Endothelial cell of umbilical vein (primary cell): ENCODE results near the gene ARID1B. TPM values are rescaled to one million over a fixed set of nuclear protein-coding genes. Genes with fewer than 3 reads are reported as not detected.

ENCODE experiments used
- BruUV-seq: library from RNA; stranded (reverse); fragments of 400-500 nt; replicated peaks from 2 replicates; lab custom pipeline; 2021; lab: Mats Ljungman, UMichigan
- CTCF ChIA-PET: fragments of 300-600, 350-600 bp; sonication (Branson Sonifier 250); formaldehyde crosslinking; loops from one replicate; lab custom pipeline; 2021; ENCODE audit warnings: antibody characterized with exemption, inconsistent platforms; lab: Charles Lee
- POLR2A ChIA-PET: fragments of 300-600, 350-600 bp; sonication (Branson Sonifier 250); formaldehyde crosslinking; loops from one replicate; lab custom pipeline; 2021; ENCODE audit warnings: antibody characterized with exemption, inconsistent platforms; lab: Charles Lee
- DNase-seq: peaks from one replicate; pipeline ENCODE4 v3.0.0-alpha.2; 2011; ENCODE audit warnings: low read depth, low spot score
- FAIRE-seq: peaks from 2 replicates; lab custom pipeline; 2011; peaks lifted over from hg19 to GRCh38; lab: Jason Lieb, UNC
- H2AFZ ChIP-seq: 2 replicates; pipeline ENCODE4 v1.6.0; 2012; ENCODE audit warnings: low read depth, low read length, control low read depth, inconsistent platforms
- H3K27ac ChIP-seq: 2 replicates; pipeline ENCODE4 v1.5.1; 2011; ENCODE audit warnings: low read depth, mild to moderate bottlenecking, control low read depth, low read length, moderate library complexity; ENCODE audit not compliant: insufficient read depth
- H3K27me3 ChIP-seq, 2 experiments: 2 replicates each; pipeline versions ENCODE4 v1.6.0 to v1.6.1; 2011; ENCODE audit warnings: low read length in 2 of 2, mixed read lengths in 1 of 2; ENCODE audit not compliant: control insufficient read depth in 2 of 2, insufficient read depth in 2 of 2
- H3K36me3 ChIP-seq, 2 experiments: 2 replicates in 1 of 2; 3 replicates in 1 of 2; pipeline ENCODE4 v1.5.1; 2011; ENCODE audit warnings: low read length in 2 of 2, mild to moderate bottlenecking in 1 of 2, moderate library complexity in 1 of 2; ENCODE audit not compliant: control insufficient read depth in 2 of 2, insufficient read depth in 2 of 2; ENCODE audit errors: extremely low read depth in 1 of 2
- H3K4me1 ChIP-seq: 3 replicates; pipeline ENCODE4 v1.5.1; 2011; ENCODE audit warnings: mild to moderate bottlenecking, low read length; ENCODE audit not compliant: control insufficient read depth, insufficient read depth; ENCODE audit errors: extremely low read depth
- H3K4me2 ChIP-seq: 2 replicates; pipeline ENCODE4 v1.6.1; 2011; ENCODE audit warnings: low read length, control low read depth, mixed read lengths; ENCODE audit not compliant: insufficient read depth
- H3K4me3 ChIP-seq, 3 experiments: fragments of 200-600 bp in 1 of 3; sonication (generic), shearing (Covaris generic) in 1 of 3; replicated peaks in 1 of 3; 2 replicates each; pipeline ENCODE4 v1.5.1; 2011 to 2016; ENCODE audit warnings: control low read depth in 3 of 3, low read length in 3 of 3, mild to moderate bottlenecking in 2 of 3, inconsistent platforms in 1 of 3, low read depth in 1 of 3, moderate library complexity in 1 of 3; ENCODE audit not compliant: insufficient read depth in 1 of 3
- H3K79me2 ChIP-seq: 2 replicates; pipeline ENCODE4 v1.6.0; 2012; ENCODE audit warnings: low read length, inconsistent platforms; ENCODE audit not compliant: control insufficient read depth, insufficient read depth
- H3K9ac ChIP-seq: replicated peaks from 2 replicates; pipeline ENCODE3; 2011; ENCODE audit warnings: low read length, control low read depth; ENCODE audit not compliant: insufficient read depth; ENCODE audit errors: extremely low read depth
- H3K9me1 ChIP-seq: replicated peaks from 3 replicates; pipeline ENCODE4 v1.6.0; 2011; ENCODE audit warnings: mild to moderate bottlenecking, low read length; ENCODE audit not compliant: control insufficient read depth, insufficient read depth; ENCODE audit errors: extremely low read depth
- H3K9me3 ChIP-seq: replicated peaks from 2 replicates; pipeline ENCODE4 v1.5.1; 2012; ENCODE audit warnings: low read length, inconsistent platforms; ENCODE audit not compliant: control insufficient read depth, insufficient read depth
- H4K20me1 ChIP-seq: replicated peaks from 2 replicates; pipeline ENCODE3; 2011; ENCODE audit warnings: mild to moderate bottlenecking, low read length; ENCODE audit not compliant: control insufficient read depth, insufficient read depth; ENCODE audit errors: extremely low read depth
- EZH2 ChIP-seq: IDR thresholded peaks from 2 replicates; pipeline ENCODE4 v1.6.1; 2012; ENCODE audit warnings: borderline replicate concordance, low read depth, mild to moderate bottlenecking, moderate library complexity, low read length, inconsistent platforms; ENCODE audit not compliant: severe bottlenecking
- FOS ChIP-seq: IDR thresholded peaks from 2 replicates; pipeline ENCODE4 v1.6.1; 2011; ENCODE audit warnings: mild to moderate bottlenecking, low read length, moderate library complexity, borderline replicate concordance; ENCODE audit not compliant: insufficient read depth
- GATA2 ChIP-seq: IDR thresholded peaks from 2 replicates; pipeline ENCODE4 v1.7.0; 2011; ENCODE audit warnings: low read depth, mild to moderate bottlenecking, moderate library complexity, mixed read lengths, low read length; ENCODE audit not compliant: insufficient read length, insufficient read depth
- JUN ChIP-seq: IDR thresholded peaks from 2 replicates; pipeline ENCODE4 v1.6.1; 2011; ENCODE audit warnings: borderline replicate concordance, low read depth; ENCODE audit not compliant: insufficient read length, insufficient read depth
- POLR2A ChIP-seq: IDR thresholded peaks from 2 replicates; pipeline ENCODE4 v1.6.1; 2012; ENCODE audit warnings: low read depth, mild to moderate bottlenecking, control low read depth, low read length
- dilution Hi-C: fragments of 300-500 bp; cut with MboI; formaldehyde crosslinking; loops from one replicate; pipeline ENCODE4 v1.15.0; 2019; ENCODE audit warnings: low sequenced_read_pairs; ENCODE audit not compliant: extremely low pct_ligation_motif_present
- intact Hi-C: fragments of 100-400 bp; cut with micrococcal nuclease; formaldehyde crosslinking; loops from one replicate; pipeline ENCODE4 v1.10.0; 2022
- polyA plus RNA-seq, 4 experiments: library from polyadenylated mRNA; depleted of rRNA in 3 of 4; stranded (reverse) in 3 of 4; unstranded in 1 of 4; fragments of >200 nt; gene quantifications; 2 replicates each; pipeline versions ENCODE4 v1.2.1 to v1.2.3, GENCODE V29; 2011 to 2012; ENCODE audit warnings: missing spikeins in 1 of 4
- total RNA-seq: library from RNA; stranded (reverse); gene quantifications from 2 replicates; pipeline ENCODE4 v1.2.3, GENCODE V29; 2021

ARID1B gene
- total and polyA plus RNA-seq, 2 donors (not counting 3 experiments of a cell fraction or from before 2014, with no cell fraction given): 21.8 to 89.5 TPM

DNA sequence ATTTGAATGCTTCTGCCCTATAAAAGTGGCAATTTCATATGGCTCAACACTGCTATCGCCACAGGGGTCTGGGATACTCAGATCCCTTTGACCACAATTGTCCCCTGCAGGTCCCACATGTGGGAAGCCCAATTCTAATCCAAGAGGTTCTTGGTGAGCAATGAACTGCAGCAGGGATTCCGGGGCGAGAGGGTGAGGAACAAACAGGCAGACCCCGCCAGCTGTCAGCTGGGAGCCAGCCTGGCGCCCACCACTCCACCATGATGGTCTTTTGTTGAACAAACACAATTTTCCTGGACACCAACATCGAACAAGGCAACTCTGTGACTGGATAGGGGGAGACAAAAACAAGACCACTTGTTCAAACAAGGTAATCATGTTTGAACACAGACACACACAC lies 465.6 kb downstream of the ARID1B start:
- Histone ChIP-seq H4K20me1 (no peaks in the 10 kb centered on the region), H3K4me3 (no peak overlapping the region), H3K79me2 (no peaks in the 10 kb centered on the region), H3K27me3 (peaks cover 4 to 9% of the 10 kb centered on the region in 2 experiments), H2AFZ (no peak overlapping the region), H3K9me1 (no peaks in the 10 kb centered on the region), H3K9ac (no peak overlapping the region), H3K4me2 (no peak overlapping the region), H3K36me3 (no peaks in the 10 kb centered on the region), H3K9me3 (no peaks in the 10 kb centered on the region), H3K27ac (no peak overlapping the region), H3K4me1 (no peaks in the 10 kb centered on the region)
- DNase-seq (no peak), FAIRE-seq (no peak)
- intact Hi-C loops (no loop called here), dilution Hi-C loops (no loop called here)
- POLR2A ChIA-PET: no interaction called here
- CTCF ChIA-PET: no interaction called here
- no TSS peak for BruUV-seq
- TF ChIP-seq EZH2 (no peak), POLR2A (no peak), FOS (no peak)

DNA sequence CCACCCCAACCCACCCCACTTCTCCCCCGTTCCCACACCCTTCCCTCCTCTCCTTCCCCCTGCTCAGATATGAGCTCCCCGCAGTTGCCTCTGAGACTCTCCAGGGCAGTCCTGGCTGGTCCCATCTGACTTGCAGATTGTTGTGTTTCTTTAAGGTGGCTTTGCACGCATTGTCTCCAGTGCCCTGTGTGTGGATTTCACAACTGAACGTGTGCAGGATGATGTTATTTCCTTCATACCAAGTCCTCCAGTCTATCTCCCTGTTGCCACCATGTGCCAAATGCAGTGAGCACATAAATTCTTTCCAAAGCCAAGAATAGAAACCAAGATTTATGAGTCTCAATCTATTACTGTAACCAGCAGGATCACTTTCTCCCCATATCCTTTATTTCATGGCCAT lies 467.0 kb downstream of the ARID1B start:
- Histone ChIP-seq H4K20me1 (no peaks in the 10 kb centered on the region), H2AFZ (no peak overlapping the region), H3K36me3 (no peaks in the 10 kb centered on the region), H3K4me3 (no peak overlapping the region), H3K9ac (no peak overlapping the region), H3K4me2 (no peak overlapping the region), H3K79me2 (no peaks in the 10 kb centered on the region), H3K9me3 (peaks cover 2% of the 10 kb centered on the region), H3K27ac (no peak overlapping the region), H3K9me1 (no peaks in the 10 kb centered on the region), H3K27me3 (peaks cover 8 to 13% of the 10 kb centered on the region in 2 experiments), H3K4me1 (no peaks in the 10 kb centered on the region)
- BruUV-seq: no TSS peak
- DNase-seq (peak; percentile 59), FAIRE-seq (no peak)
- TF ChIP-seq GATA2 (no peak), JUN (peak; percentile 3)
- intact Hi-C loops (no loop called here), dilution Hi-C loops (no loop called here)
- ChIA-PET POLR2A (no interaction called here), CTCF (interaction anchor here (1.0 to 2.1 kb wide), 2 partner anchors 8 to 16 kb away, joined by 3 to 5 read pairs; no protein-coding TSS in a partner anchor)
